ENCODE data around the gene PLCB4. TPM values are rescaled to one million over a fixed set of nuclear protein-coding genes. Genes with fewer than 3 reads are reported as not detected.
A peak's percentile ranks its signal among the peaks of the same experiment; 100 is the strongest.

The PLCB4 gene
- total RNA-seq, 2 donors from 2014 or later = 15.3 to 24.1 TPM

- Histone ChIP-seq H3K4me1 (ENCODE audit: control insufficient read depth in 1 of 2, low read depth in 2 of 2) (no peaks in the 10 kb centered on the region), H3K27ac (no peak overlapping the region), H3K27me3 (replicated peaks; ENCODE audit: insufficient read depth) (no peaks in the 10 kb centered on the region), H3K36me3 (no peaks in the 10 kb centered on the region), H3K9me3 (no peaks in the 10 kb centered on the region), H3K4me3 (no peak overlapping the region)
- DNase-seq (ENCODE audit: low spot score) (no peak), ATAC-seq (ENCODE audit: insufficient number of reproducible peaks, low FRiP score, low read depth) (no peak)
- no peak for TF ChIP-seq CTCF (IDR thresholded peaks at IDR 0.05)
Measured at GRCh38 chr20:9401371-9401770, 332.5 kb downstream of the PLCB4 start.

GRCh38 chr20:9402141-9402540 is 333.3 kb downstream of the PLCB4 start:
- no peaks in the 10 kb centered on the region for H3K9me3 ChIP-seq
- TF ChIP-seq CTCF (IDR thresholded peaks at IDR 0.05) = no peak
- H3K36me3 ChIP-seq = no peaks in the 10 kb centered on the region
- H3K4me3 ChIP-seq = no peak overlapping the region
- DNase-seq (ENCODE audit: low spot score) = no peak
- H3K27ac ChIP-seq = no peak overlapping the region
- H3K27me3 ChIP-seq (replicated peaks; ENCODE audit: insufficient read depth) = no peaks in the 10 kb centered on the region
- no peak for ATAC-seq (ENCODE audit: insufficient number of reproducible peaks, low FRiP score, low read depth)
- no peaks in the 10 kb centered on the region for H3K4me1 ChIP-seq (ENCODE audit: control insufficient read depth in 1 of 2, low read depth in 2 of 2)

GRCh38 chr20:9402546-9402945 is 333.7 kb downstream of the PLCB4 start:
- Histone ChIP-seq H3K9me3 (no peaks in the 10 kb centered on the region), H3K27me3 (replicated peaks; ENCODE audit: insufficient read depth) (no peaks in the 10 kb centered on the region), H3K4me3 (no peak overlapping the region), H3K36me3 (no peaks in the 10 kb centered on the region), H3K4me1 (ENCODE audit: control insufficient read depth in 1 of 2, low read depth in 2 of 2) (no peaks in the 10 kb centered on the region), H3K27ac (no peak overlapping the region)
- no peak for TF ChIP-seq CTCF (IDR thresholded peaks at IDR 0.05)
- DNase-seq (ENCODE audit: low spot score) (no peak), ATAC-seq (ENCODE audit: insufficient number of reproducible peaks, low FRiP score, low read depth) (no peak)

- H3K9me3 ChIP-seq = no peaks in the 10 kb centered on the region
- H3K4me1 ChIP-seq (ENCODE audit: control insufficient read depth in 1 of 2, low read depth in 2 of 2) = no peaks in the 10 kb centered on the region
- H3K4me3 ChIP-seq = no peak overlapping the region
- no peaks in the 10 kb centered on the region for H3K36me3 ChIP-seq
- DNase-seq (ENCODE audit: low spot score) (no peak), ATAC-seq (ENCODE audit: insufficient number of reproducible peaks, low FRiP score, low read depth) (no peak)
- no peak overlapping the region for H3K27ac ChIP-seq
- TF ChIP-seq CTCF (IDR thresholded peaks at IDR 0.05) = no peak
- H3K27me3 ChIP-seq (replicated peaks; ENCODE audit: insufficient read depth) = no peaks in the 10 kb centered on the region
Measured at GRCh38 chr20:9403448-9403847, 334.6 kb downstream of the PLCB4 start.

GRCh38 chr20:9407805-9408421 is 339.0 kb downstream of the PLCB4 start:
- peak; percentile 88 for TF ChIP-seq CTCF (IDR thresholded peaks at IDR 0.05)
- H3K9me3 ChIP-seq = no peaks in the 10 kb centered on the region
- no peak overlapping the region for H3K27ac ChIP-seq
- no peaks in the 10 kb centered on the region for H3K27me3 ChIP-seq (replicated peaks; ENCODE audit: insufficient read depth)
- peak; percentile 80 for ATAC-seq (ENCODE audit: insufficient number of reproducible peaks, low FRiP score, low read depth)
- H3K36me3 ChIP-seq = no peaks in the 10 kb centered on the region
- H3K4me1 ChIP-seq (ENCODE audit: control insufficient read depth in 1 of 2, low read depth in 2 of 2) = no peaks in the 10 kb centered on the region
- no peak overlapping the region for H3K4me3 ChIP-seq
- DNase-seq (ENCODE audit: low spot score) = peak; percentile 34

All from thoracic aorta (tissue), 2 donors.